Stimulated activated naive CD8-positive, alpha-beta T cell treated with anti-CD3 and anti-CD28 coated beads, Interleukin-15, Interleukin-2, amounts not matched to agents 100 U/mL and 50 U/mL, for 24 hours (primary cell): ENCODE results near the gene RABGAP1L.
"Not testable (repeated sequence)": the region's sequence is repeated elsewhere in the genome, so short reads cannot be mapped to it uniquely, and the experiment has no call there.

Source experiments
- ATAC-seq: fragments of 150-1000 bp; cut with Tn5 transposase; one replicate; pipeline ENCODE4 v1.10.0; 2021
- DNase-seq: peaks from one replicate; pipeline ENCODE4 v3.0.0; 2021

The RABGAP1L gene

GRCh38 chr1:174242856-174243255 is 83.5 kb downstream of the RABGAP1L start:
- no peak for ATAC-seq

GRCh38 chr1:174243451-174244000 is 84.2 kb downstream of the RABGAP1L start:
- no peak for ATAC-seq
- no peak for DNase-seq

More at GRCh38 chr1:174242856-174243255, 83.5 kb downstream of the RABGAP1L start:
- no peak for DNase-seq

- ATAC-seq (no peak), DNase-seq (no peak)
Observed at GRCh38 chr1:174244017-174244416, 84.7 kb downstream of the RABGAP1L start.

- ATAC-seq (no peak), DNase-seq (no peak)
Observed at GRCh38 chr1:174247472-174247871, 88.2 kb downstream of the RABGAP1L start.

GRCh38 chr1:174248041-174248440 is 88.7 kb downstream of the RABGAP1L start:
- no peak for ATAC-seq
- DNase-seq: no peak

GRCh38 chr1:174256386-174256785 is 97.1 kb downstream of the RABGAP1L start:
- DNase-seq, ATAC-seq: not testable (repeated sequence)

GRCh38 chr1:174258148-174258550 is 98.8 kb downstream of the RABGAP1L start:
- peak; percentile 46 for DNase-seq
- ATAC-seq: no peak

- ATAC-seq (no peak), DNase-seq (no peak)
Observed at GRCh38 chr1:174262349-174263241, 103.3 kb downstream of the RABGAP1L start.

GRCh38 chr1:174265282-174265681 is 106.0 kb downstream of the RABGAP1L start:
- DNase-seq (no peak), ATAC-seq (no peak)

- ATAC-seq (no peak), DNase-seq (no peak)
Observed at GRCh38 chr1:174266476-174266875, 107.2 kb downstream of the RABGAP1L start.

- no peak for DNase-seq
- no peak for ATAC-seq
Observed at GRCh38 chr1:174266991-174267612, 107.8 kb downstream of the RABGAP1L start.

GRCh38 chr1:174269989-174270651 is 110.8 kb downstream of the RABGAP1L start:
- DNase-seq (no peak), ATAC-seq (no peak)

GRCh38 chr1:174273190-174273589 is 113.9 kb downstream of the RABGAP1L start:
- no peak for DNase-seq
- no peak for ATAC-seq

GRCh38 chr1:174273776-174274175 is 114.5 kb downstream of the RABGAP1L start:
- no peak for DNase-seq
- ATAC-seq: no peak

GRCh38 chr1:174274452-174274851 is 115.1 kb downstream of the RABGAP1L start:
- ATAC-seq: no peak
- no peak for DNase-seq

- ATAC-seq (no peak), DNase-seq (no peak)
Observed at GRCh38 chr1:174274884-174275283, 115.6 kb downstream of the RABGAP1L start.

GRCh38 chr1:174276087-174276486 is 116.8 kb downstream of the RABGAP1L start:
- ATAC-seq (no peak), DNase-seq (no peak)

GRCh38 chr1:174284052-174284451 is 124.7 kb downstream of the RABGAP1L start:
- ATAC-seq: peak; percentile 36
- no peak for DNase-seq

- ATAC-seq: no peak
Observed at GRCh38 chr1:174286042-174286441, 126.7 kb downstream of the RABGAP1L start.

GRCh38 chr1:174289644-174290310 is 130.5 kb downstream of the RABGAP1L start:
- ATAC-seq (no peak), DNase-seq (no peak)

More at GRCh38 chr1:174286042-174286441, 126.7 kb downstream of the RABGAP1L start:
- DNase-seq: no peak

- DNase-seq (no peak), ATAC-seq (no peak)
Observed at GRCh38 chr1:174291059-174291458, 131.7 kb downstream of the RABGAP1L start.

- no peak for DNase-seq
- no peak for ATAC-seq
Observed at GRCh38 chr1:174296309-174296708, 137.0 kb downstream of the RABGAP1L start.
